ENCODE results near the gene SMPDL3A. TPM values are rescaled to one million over a fixed set of nuclear protein-coding genes. Genes with fewer than 3 reads are reported as not detected.

Gene SMPDL3A
- total RNA-seq, 1 experiment from 2014 or later: 3.1 TPM

GRCh38 chr6:122778302-122778701 is 10.8 kb upstream of the SMPDL3A start:
- DNase-seq (ENCODE audit: low spot score): no peak

GRCh38 chr6:122778985-122779661 is 9.9 kb upstream of the SMPDL3A start:
- no peak for DNase-seq (ENCODE audit: low spot score)

DNA sequence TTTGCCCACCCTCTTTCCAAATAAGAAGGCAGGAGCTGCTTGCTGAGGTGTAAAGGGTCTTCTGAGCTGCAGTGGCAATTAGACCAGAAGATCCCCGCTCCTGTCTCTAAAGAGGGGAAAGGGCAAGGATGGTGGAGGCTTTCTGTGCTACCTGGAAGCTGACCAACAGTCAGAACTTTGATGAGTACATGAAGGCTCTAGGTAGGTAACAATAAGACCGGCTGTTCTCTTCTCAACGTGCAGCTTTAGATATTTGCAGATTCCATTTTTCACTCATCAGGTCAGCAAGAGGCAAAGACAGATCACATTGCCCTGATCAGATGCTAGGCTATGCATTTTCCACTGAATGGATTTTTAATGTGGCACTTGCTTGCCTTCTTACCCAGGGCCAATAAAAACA is 9.4 kb upstream of the SMPDL3A start, which contains the start of gene FABP7:
TSS of gene FABP7 (plus strand) at position 50 of the 400 bp plus-strand sequence. CDS start at position 129, 79 bp downstream.
- DNase-seq (ENCODE audit: low spot score): no peak

GRCh38 chr6:122780114-122780513 is 8.9 kb upstream of the SMPDL3A start:
- no peak for DNase-seq (ENCODE audit: low spot score)

DNA sequence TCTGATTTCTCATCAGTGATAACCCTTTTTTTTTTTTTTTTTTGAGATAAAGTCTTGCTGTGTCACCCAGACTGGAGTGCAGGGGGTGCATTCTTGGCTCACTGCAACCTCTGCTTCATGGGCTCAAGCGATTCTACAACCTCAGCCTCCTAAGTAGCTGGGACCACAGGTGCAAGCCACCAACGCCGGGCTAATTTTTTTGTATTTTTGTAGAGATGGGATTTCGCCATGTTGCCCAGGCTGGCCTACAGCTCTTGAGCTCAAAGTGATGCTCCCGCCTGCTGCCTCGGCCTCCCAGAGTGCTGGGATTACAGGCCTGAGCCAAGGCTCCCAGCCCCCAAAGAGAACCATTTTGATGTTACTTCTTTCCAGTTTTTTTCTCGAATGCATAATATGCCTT is 7.3 kb upstream of the SMPDL3A start:
- DNase-seq (ENCODE audit: low spot score): no peak

- no peak for DNase-seq (ENCODE audit: low spot score)
Measured at GRCh38 chr6:122783401-122783800, 5.7 kb upstream of the SMPDL3A start.

DNA sequence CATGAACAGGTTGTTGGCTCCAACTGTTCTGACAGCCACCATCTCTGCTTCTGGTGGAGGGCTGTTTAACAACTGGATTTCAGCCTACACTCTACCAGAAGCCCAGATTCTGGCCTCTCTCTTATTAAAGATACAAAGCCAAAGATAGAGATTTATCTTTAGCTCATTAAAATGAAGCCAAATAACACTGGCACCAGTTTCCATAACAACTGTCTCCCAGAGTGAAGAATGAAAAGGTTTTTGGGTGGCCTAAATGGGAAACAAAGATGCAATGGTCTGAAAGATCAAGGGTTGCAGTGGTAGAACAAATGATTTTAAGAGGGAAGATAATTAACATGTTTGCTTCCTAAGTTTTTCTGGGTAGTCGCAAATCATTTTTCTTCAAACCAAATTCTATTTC is 3.2 kb upstream of the SMPDL3A start:
- no peak for DNase-seq (ENCODE audit: low spot score)

GRCh38 chr6:122787721-122788120 is 1.3 kb upstream of the SMPDL3A start:
- no peak for DNase-seq (ENCODE audit: low spot score)

- DNase-seq (ENCODE audit: low spot score): no peak
Measured at GRCh38 chr6:122788208-122788607, 850 bp upstream of the SMPDL3A start.

DNA sequence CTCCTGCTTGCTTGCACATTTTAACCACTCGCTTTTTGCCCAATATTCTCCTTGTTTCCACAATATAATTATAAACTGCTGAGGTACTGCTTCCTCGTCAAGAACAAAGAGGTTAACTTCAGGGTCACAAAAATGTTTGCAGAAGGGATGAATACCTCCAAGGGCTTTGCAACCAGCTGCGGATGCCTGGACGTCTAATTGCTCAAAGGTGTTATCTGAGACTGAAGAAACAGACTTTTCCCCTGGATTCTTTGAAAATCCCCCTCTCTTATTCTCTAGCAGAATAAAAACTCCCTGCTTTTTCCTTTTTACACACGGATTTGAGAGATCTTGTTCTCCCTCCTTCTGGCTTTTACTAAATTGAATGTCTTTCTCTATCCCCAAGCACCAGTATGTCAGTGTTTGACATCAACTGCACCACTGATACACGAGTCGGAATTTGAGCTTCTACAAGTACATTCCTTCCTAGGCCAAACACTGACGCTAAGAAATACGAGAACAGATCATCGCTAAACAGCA is 336 bp upstream of the SMPDL3A start:
- no peak for DNase-seq (ENCODE audit: low spot score)

DNA sequence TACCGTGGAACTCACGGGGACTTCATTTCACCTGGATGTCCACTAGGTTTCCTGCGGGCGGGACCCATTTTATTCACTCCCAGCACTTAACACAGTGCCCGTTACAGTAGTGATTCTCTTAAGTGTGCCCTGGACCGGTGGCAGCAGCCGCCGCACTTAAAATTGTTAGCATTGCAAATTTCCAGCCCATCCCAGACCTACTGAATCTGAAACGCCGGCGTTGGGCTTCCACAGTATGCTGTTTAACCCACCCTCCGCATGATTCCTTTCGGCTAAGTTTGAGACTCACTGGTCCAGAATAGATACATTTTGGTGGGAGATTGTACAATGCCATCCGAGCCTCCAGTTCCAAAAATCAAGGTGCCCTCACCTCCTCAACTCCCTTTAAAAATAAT is 967 bp downstream of the SMPDL3A start:
- DNase-seq (ENCODE audit: low spot score): no peak

DNA sequence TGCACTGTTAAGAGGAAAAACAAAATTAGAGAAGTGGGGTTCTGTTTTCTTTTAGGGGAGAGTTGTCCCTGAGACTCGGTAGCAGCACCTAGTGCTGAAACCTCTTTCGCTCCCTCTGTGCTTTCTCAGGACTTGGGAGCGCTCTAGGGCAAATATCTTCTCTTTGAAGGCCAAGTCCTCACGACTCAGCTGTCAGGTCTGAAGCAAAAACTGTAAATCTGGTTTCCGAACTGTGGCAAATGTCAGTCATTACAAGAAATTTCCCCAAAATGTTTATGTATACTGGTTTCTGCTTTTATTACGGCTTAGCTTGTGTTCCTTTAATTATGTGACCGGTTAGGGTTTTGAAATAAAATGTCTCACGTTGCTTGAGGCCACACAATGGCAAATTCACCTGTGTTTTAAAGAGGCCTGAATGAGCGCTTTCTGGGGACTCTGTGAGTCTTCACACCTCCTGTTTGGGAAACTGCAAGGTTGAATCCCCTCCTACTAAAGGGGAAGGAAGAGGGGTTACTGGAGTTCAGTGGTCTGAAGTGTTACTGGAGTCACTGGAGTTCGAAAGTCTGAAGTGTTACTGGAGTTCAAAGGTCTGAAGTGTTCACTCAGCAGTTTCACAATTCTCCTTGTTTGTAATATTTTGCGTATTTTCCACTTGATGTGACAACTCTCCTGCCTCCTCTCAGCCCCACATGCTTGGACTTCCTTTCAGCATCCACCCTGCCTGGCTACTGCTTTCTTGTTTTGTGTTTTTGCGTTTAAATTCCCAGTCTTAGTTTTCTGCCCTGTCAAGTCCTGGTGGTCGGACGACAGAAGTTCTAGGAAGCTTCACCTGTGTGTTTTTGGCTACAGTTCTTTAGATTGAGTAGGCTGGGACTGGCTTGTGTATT is 1.6 kb downstream of the SMPDL3A start:
- peak; percentile 35 for DNase-seq (ENCODE audit: low spot score)

DNA sequence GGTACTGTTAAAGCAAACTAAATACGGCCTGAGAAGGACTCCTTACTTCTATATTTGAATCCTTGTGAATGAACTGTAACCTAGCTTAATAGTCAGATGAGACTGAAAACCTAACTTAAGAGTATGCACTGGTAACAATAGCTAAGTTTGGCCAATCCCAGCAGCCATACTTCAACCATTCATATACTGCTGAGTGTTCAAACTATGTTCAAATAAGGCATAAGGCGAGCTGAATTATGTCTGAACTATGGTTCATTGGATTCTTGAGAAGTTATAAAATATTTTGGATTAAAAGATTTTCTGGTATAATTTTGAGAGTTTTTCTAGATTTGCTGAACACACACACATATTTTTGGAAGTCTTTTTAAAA is 2.2 kb downstream of the SMPDL3A start:
- DNase-seq (ENCODE audit: low spot score): no peak

DNA sequence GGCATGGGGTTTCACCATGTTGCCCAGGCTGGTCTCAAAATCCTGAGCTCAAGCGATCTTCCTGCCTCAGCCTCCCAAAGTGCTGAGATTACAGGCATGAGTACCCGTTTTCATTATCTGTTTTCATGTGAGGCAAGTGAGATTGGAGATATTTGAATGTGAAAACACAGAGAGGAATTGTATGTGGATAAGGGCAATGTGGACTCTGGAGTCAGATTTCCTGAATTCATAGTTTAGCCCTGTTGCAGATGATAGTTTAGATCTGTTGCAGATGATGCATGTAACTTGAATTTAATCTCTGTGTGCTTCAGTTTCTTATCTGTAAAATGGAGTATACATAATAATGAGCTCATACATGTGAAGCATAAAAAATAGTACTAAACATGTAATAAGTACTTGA is 3.7 kb downstream of the SMPDL3A start:
- DNase-seq (ENCODE audit: low spot score): no peak

DNA sequence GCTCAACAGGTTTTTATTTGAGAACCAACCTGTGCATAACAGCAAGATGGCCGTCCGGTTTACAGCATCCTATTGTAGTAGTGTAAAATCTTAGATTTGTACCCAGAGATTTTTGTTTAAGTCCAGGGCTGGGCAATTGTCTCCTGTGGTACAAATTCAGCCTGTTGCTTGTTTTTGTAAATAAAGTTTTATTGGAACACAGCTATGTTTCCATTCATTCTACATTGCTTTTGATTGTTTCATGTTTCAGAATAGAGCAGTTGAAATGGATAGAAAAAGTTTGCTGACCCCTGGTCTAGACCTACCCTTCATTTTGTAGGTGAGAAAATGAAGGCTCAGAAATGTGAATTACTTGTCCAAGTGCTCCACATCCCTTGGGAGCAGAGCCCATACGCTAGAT is 8.5 kb downstream of the SMPDL3A start:
- no peak for DNase-seq (ENCODE audit: low spot score)

GRCh38 chr6:122798099-122798641 is 9.1 kb downstream of the SMPDL3A start:
- DNase-seq (ENCODE audit: low spot score): peak; percentile 83

DNA sequence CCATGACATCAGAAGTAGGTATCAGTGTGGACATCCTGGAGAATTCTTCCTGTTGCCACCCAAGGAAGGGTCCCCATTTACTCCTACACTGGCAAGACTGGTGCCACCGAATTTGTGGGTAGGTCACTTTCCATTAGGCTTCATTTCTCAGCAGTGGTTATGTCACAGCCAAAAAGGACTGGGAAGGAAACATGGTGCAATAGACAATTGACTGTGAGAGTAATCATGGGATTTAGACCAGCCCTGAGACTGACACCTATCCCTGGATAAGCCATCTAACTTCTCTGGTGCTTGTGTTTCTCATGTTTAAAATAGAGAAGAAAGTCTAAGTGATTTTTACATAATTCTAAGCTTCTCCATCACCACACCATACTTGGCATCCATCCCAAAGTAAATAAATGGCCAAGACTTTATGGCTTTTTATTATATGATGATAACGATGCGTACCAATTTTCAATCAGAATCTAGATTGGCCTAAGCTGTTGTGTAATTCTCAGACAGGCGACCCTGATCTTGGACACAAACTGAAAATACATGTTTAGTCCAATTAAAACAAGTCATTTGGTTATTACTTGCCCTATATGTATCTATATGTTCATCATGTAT is 10.2 kb downstream of the SMPDL3A start:
- peak; percentile 9 for DNase-seq (ENCODE audit: low spot score)

DNA sequence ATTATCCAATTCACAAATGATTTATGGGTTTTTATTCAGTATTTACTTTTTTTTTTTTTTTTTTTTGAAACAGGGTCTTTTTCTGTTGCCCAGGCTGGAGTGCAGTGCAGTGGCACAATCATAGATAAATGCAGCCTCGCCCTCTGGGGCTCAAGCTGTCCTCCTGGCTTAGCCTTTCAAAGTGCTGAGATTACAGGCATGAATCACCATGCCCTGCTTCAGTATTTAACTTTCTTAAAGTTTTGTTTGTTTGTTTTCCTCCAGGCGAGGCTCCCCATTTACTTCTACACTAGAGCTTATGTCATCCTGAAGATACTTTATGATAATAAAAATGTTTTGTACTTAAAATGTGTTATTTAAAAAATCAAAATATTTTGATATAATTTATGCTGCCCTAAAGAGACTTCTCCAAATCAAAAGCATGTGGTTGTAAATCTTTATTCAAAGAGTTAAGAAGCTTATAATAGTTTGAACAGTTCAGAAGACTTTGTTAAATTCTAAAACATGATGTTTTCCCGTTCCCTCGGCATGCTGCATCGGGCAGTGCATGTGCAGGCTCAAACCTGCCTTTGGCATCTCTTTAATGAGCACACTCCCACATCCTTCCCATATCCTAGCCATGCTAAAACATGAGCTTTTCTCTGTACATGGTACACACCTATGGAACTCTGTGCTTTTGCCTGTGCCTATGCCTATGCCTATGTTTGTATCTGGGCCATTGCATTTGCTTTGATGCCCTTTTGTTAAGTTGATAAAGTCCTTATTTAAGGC is 11.0 kb downstream of the SMPDL3A start:
- DNase-seq (ENCODE audit: low spot score): no peak

DNA sequence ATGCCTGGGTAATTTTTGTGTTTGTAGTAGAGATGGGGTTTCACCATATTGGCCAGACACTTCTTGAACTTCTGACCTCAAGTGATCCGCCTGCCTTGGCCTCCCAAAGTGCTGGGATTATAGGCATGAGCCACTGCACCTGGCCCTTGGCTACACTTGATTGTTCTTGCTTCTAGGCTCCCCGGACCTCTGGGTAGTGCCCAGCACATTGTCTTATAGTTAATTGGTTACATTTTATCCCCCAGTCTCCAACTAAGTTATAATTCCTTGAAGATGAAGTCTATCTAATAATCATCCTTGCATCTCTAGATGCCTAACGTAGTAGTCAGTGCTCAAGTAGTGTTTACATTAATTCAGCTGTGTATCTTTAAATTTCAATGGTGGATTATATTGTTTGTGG is 11.8 kb downstream of the SMPDL3A start:
- DNase-seq (ENCODE audit: low spot score): no peak

GRCh38 chr6:122801397-122801796 is 12.3 kb downstream of the SMPDL3A start:
- DNase-seq (ENCODE audit: low spot score): no peak

DNA sequence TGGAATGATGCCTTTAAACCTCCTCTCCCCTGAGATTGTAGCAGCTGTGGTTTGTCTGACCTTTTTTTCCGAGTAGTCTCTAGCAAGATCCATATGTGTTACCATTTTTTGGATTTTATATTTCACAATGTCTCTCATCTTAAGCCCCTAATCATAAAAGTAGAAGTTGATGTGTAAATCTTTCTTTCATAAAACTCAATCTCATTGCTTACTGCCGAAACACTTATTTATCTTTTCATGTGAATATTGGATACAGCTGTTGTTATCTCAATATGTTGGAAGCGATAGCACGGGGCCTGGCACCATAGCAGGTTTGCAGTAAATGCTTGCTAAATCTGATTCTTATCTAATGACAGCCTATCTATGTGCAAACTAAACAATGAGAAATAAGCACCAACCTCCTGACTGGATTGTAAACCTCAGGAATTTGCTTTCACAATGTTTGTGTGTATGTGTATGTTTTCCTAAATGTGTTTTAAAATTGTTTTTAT is 14.2 kb downstream of the SMPDL3A start:
- DNase-seq (ENCODE audit: low spot score): no peak
